GM12878 (cell line): ENCODE results near the gene SGMS1. TPM values are rescaled to one million over a fixed set of nuclear protein-coding genes. Genes with fewer than 3 reads are reported as not detected.

Source experiments
- ATAC-seq: fragments of 200-7000 bp; cut with Tn5 transposase; 3 replicates; pipeline ENCODE4 v1.9.1; 2020; ENCODE audit warnings: mild to moderate bottlenecking, moderate library complexity
- BruUV-seq: library from RNA; stranded (reverse); fragments of 400-500 nt; replicated peaks from 2 replicates; lab custom pipeline; 2021; lab: Mats Ljungman, UMichigan
- CTCF ChIA-PET: fragments of 300-600 bp; sonication (Branson Sonifier 250); formaldehyde crosslinking; extraction: SDS; loops from one replicate; lab custom pipeline; 2021; ENCODE audit warnings: inconsistent platforms; lab: Yijun Ruan, JAX
- POLR2A ChIA-PET: fragments of 350-600 bp; formaldehyde crosslinking; extraction: SDS; loops from one replicate; lab custom pipeline; 2021; ENCODE audit warnings: inconsistent platforms; lab: Charles Lee
- RAD21 ChIA-PET: fragments of 300-600 bp; sonication (Branson Sonifier 250); formaldehyde crosslinking; loops from one replicate; lab custom pipeline; 2023; ENCODE audit warnings: antibody characterized with exemption; ENCODE audit not compliant: unreplicated experiment; lab: Charles Lee
- SMC1A ChIA-PET: fragments of 300-600 bp; sonication (Branson Sonifier 250); formaldehyde crosslinking; loops from one replicate; lab custom pipeline; 2023; ENCODE audit not compliant: unreplicated experiment, uncharacterized antibody; lab: Charles Lee
- DNase-seq: peaks from one replicate; pipeline ENCODE4 v3.0.0-alpha.2; 2011; ENCODE audit warnings: low read depth, low spot score
- FAIRE-seq: peaks from 3 replicates; lab custom pipeline; 2011; peaks lifted over from hg19 to GRCh38; lab: Jason Lieb, UNC
- H2AFZ ChIP-seq: 2 replicates; pipeline ENCODE4 v1.6.0; 2011; ENCODE audit warnings: low read depth, low read length, control low read depth; ENCODE audit not compliant: control insufficient read depth
- H3K27ac ChIP-seq: 2 replicates; pipeline ENCODE4 v1.5.1; 2011; ENCODE audit warnings: control low read depth; ENCODE audit not compliant: control insufficient read depth, insufficient read depth
- H3K27me3 ChIP-seq, 2 experiments: replicated peaks in 1 of 2; 2 replicates each; pipeline versions ENCODE4 v1.6.0 to v1.6.1; 2011; ENCODE audit warnings: low read length in 1 of 2; ENCODE audit not compliant: control insufficient read depth in 2 of 2, insufficient read depth in 2 of 2
- H3K36me3 ChIP-seq, 2 experiments: 2 replicates each; pipeline ENCODE4 v1.5.1; 2011; ENCODE audit warnings: low read length in 1 of 2; ENCODE audit not compliant: control insufficient read depth in 2 of 2, insufficient read depth in 2 of 2
- H3K4me1 ChIP-seq: 2 replicates; pipeline ENCODE4 v1.6.1; 2011; ENCODE audit warnings: mild to moderate bottlenecking, low read length, moderate library complexity, mixed read lengths; ENCODE audit not compliant: control insufficient read depth, insufficient read depth
- H3K4me2 ChIP-seq: 2 replicates; pipeline ENCODE4 v1.6.0; 2011; ENCODE audit warnings: control low read depth; ENCODE audit not compliant: control insufficient read depth, insufficient read depth
- H3K4me3 ChIP-seq: fragments of 200-600 bp; sonication (generic); 2 replicates; pipeline ENCODE4 v1.5.1; 2016
- H3K79me2 ChIP-seq: 2 replicates; pipeline ENCODE4 v1.6.0; 2011; ENCODE audit warnings: low read length; ENCODE audit not compliant: control insufficient read depth, insufficient read depth
- H3K9ac ChIP-seq: 2 replicates; pipeline ENCODE4 v1.8.0; 2011; ENCODE audit warnings: low read length, control low read depth, mixed read lengths; ENCODE audit not compliant: control insufficient read depth, insufficient read depth
- H3K9me3 ChIP-seq: replicated peaks from 3 replicates; pipeline ENCODE4 v1.5.1; 2011; ENCODE audit warnings: mild to moderate bottlenecking, low read length; ENCODE audit not compliant: control insufficient read depth, insufficient read depth
- H4K20me1 ChIP-seq: 2 replicates; pipeline ENCODE4 v1.6.0; 2011; ENCODE audit not compliant: control insufficient read depth, insufficient read depth
- CHD1 ChIP-seq: IDR thresholded peaks from 2 replicates; pipeline ENCODE4 v1.6.1; 2012; ENCODE audit warnings: low read depth, low read length, improper control_type of control experiment
- CHD4 ChIP-seq: fragments of 200-600 bp; sonication (generic); IDR thresholded peaks from 2 replicates; pipeline ENCODE4 v1.6.1; 2016; ENCODE audit warnings: mild to moderate bottlenecking
- E4F1 ChIP-seq: fragments of 450-650 bp; IDR thresholded peaks from 2 replicates; pipeline ENCODE4 v1.6.1; 2018; ENCODE audit warnings: borderline replicate concordance, mild to moderate bottlenecking; ENCODE audit not compliant: partially characterized antibody
- IRF3 ChIP-seq: fragments of 450-650 bp; IDR thresholded peaks from 2 replicates; pipeline ENCODE4 v1.6.1; 2014; ENCODE audit warnings: mild to moderate bottlenecking
- MTA2 ChIP-seq: fragments of 450-650 bp; IDR thresholded peaks from 2 replicates; pipeline ENCODE4 v1.6.1; 2016; ENCODE audit warnings: low read depth, mild to moderate bottlenecking, moderate library complexity
- NBN ChIP-seq: fragments of 450-650 bp; IDR thresholded peaks from 2 replicates; pipeline ENCODE4 v1.6.1; 2016
- PAX5 ChIP-seq: IDR thresholded peaks from 2 replicates; pipeline ENCODE4 v1.6.1; 2011; ENCODE audit warnings: low read depth, low read length, borderline replicate concordance
- PAX8 ChIP-seq: fragments of 450-650 bp; IDR thresholded peaks from 2 replicates; pipeline ENCODE4 v1.6.1; 2017; ENCODE audit warnings: mild to moderate bottlenecking, moderate library complexity
- POU2F2 ChIP-seq: IDR thresholded peaks from 3 replicates; pipeline ENCODE4 v1.6.1; 2011; ENCODE audit warnings: low read depth, mild to moderate bottlenecking, low read length, borderline replicate concordance
- REST ChIP-seq: IDR thresholded peaks from 2 replicates; pipeline ENCODE4 v1.6.1; 2012; ENCODE audit warnings: mild to moderate bottlenecking, low read depth, low read length
- SIN3A ChIP-seq: IDR thresholded peaks from 2 replicates; pipeline ENCODE4 v1.6.1; 2012; ENCODE audit warnings: low read depth, low read length, improper control_type of control experiment
- SIX5 ChIP-seq: IDR thresholded peaks from 2 replicates; pipeline ENCODE4 v1.6.1; 2011; ENCODE audit warnings: mild to moderate bottlenecking, low read depth, low read length, moderate library complexity; ENCODE audit not compliant: severe bottlenecking
- SUZ12 ChIP-seq: fragments of 200-600 bp; sonication (generic); IDR thresholded peaks from one replicate; pipeline ENCODE4 v1.6.1; 2018; ENCODE audit warnings: antibody characterized with exemption, mild to moderate bottlenecking; ENCODE audit not compliant: unreplicated experiment
- TBL1XR1 ChIP-seq: IDR thresholded peaks from 2 replicates; pipeline ENCODE4 v1.6.1; 2012; ENCODE audit warnings: low read depth, low read length, improper control_type of control experiment
- ZNF622 ChIP-seq: fragments of 450-650 bp; IDR thresholded peaks from 2 replicates; pipeline ENCODE4 v1.6.1; 2017; ENCODE audit warnings: mild to moderate bottlenecking, inconsistent platforms
- WGBS: methylation state at CpG from one replicate; pipeline ENCODE4 v1.1.6; 2016; ENCODE audit warnings: low lambda C conversion rate; ENCODE audit not compliant: insufficient replicate concordance, insufficient coverage; ENCODE audit errors: missing lambda C conversion rate; 5-methylcytosine and 5-hydroxymethylcytosine counted together
- in situ Hi-C: fragments of 300-500 bp; cut with MboI; formaldehyde crosslinking; loops from 9 replicates; pipeline ENCODE4 v1.14.3; 2018; ENCODE audit warnings: mixed read lengths
- intact Hi-C: fragments of 100-400 bp; cut with micrococcal nuclease; formaldehyde crosslinking; loops from one replicate; pipeline ENCODE4 v1.14.2; 2022; ENCODE audit not compliant: unreplicated experiment
- polyA plus RNA-seq, 11 experiments: library from polyadenylated mRNA; depleted of rRNA in 4 of 11; unstranded in 6 of 11; stranded (reverse) in 5 of 11; fragments of >200 nt; fragmentation: Nextera tagmentation in 4 of 11; fragmentation: Illumina TruSeq in 1 of 11; extraction: Ambion mirVana in 4 of 11; extraction: Trizol in 1 of 11; gene quantifications; 1 replicate in 1 of 11; 2 replicates in 10 of 11; pipeline versions ENCODE4 v1.2.1 to v1.2.3, GENCODE V29; 2011 to 2016; ENCODE audit warnings: inconsistent platforms in 2 of 11, missing spikeins in 2 of 11, low read depth in 1 of 11
- total RNA-seq, 4 experiments: library from RNA; depleted of rRNA in 3 of 4; stranded (reverse); fragments of >200 nt in 3 of 4; fragmentation: Illumina TruSeq in 1 of 4; extraction: Trizol in 1 of 4; gene quantifications; 2 replicates each; pipeline versions ENCODE4 v1.2.1 to v1.2.3, GENCODE V29; 2013 to 2021

The SGMS1 gene
- total and polyA plus RNA-seq, 10 of the 15 experiments (the other 5 are each of a cell fraction or from before 2014, with no cell fraction given): 1.4 to 14.5 (median 4.9) TPM

- intact Hi-C loops: no loop called here
- BruUV-seq: no TSS peak
- TF ChIP-seq SIX5: no peak
- TF ChIP-seq IRF3: no peak
- no peak for TF ChIP-seq PAX8
- TF ChIP-seq NBN: no peak
- no peak for TF ChIP-seq REST
- no peak for TF ChIP-seq POU2F2
- TF ChIP-seq ZNF622: no peak
- TF ChIP-seq TBL1XR1: no peak
- TF ChIP-seq SIN3A: no peak
- no peak for TF ChIP-seq CHD1
- TF ChIP-seq PAX5: no peak
- TF ChIP-seq E4F1: no peak
- TF ChIP-seq SUZ12: no peak
- TF ChIP-seq CHD4: no peak
- TF ChIP-seq MTA2: no peak
- ChIA-PET SMC1A (interaction anchor here (0.7 to 2.4 kb wide), 8 partner anchors 10 to 240 kb away, joined by 3 to 14 read pairs (median 4); no protein-coding TSS in a partner anchor), CTCF (interaction anchor here (0.9 to 2.3 kb wide), 5 partner anchors 16 to 105 kb away, joined by 3 to 11 read pairs (median 5); partner anchors contain the start of gene SGMS1), POLR2A (interaction anchor here (1.0 kb wide), 1 partner anchor 115 kb away, joined by 3 read pairs; no protein-coding TSS in a partner anchor), RAD21 (interaction anchor here (1.3 to 1.7 kb wide), 4 partner anchors 47 to 105 kb away, joined by 3 to 5 read pairs (median 4); no protein-coding TSS in a partner anchor)
- 85% methylated on average over 4 of the region's 4 CpGs for WGBS
- Histone ChIP-seq H3K79me2 (no peaks in the 10 kb centered on the region), H3K4me1 (no peaks in the 10 kb centered on the region), H4K20me1 (no peaks in the 10 kb centered on the region), H3K9ac (no peak overlapping the region), H3K4me3 (no peak overlapping the region), H3K36me3 (no peaks in the 10 kb centered on the region), H3K27me3 (no peaks in the 10 kb centered on the region), H3K27ac (no peak overlapping the region), H3K9me3 (no peaks in the 10 kb centered on the region), H3K4me2 (no peak overlapping the region), H2AFZ (no peak overlapping the region)
- no peak for ATAC-seq
- in situ Hi-C loops: no loop called here
- DNase-seq: no peak
- no peak for FAIRE-seq
Observed at GRCh38 chr10:50554376-50554994, 69.3 kb downstream of the SGMS1 start.
